ENCODE measurements around the gene TFF3. TPM values are rescaled to one million over a fixed set of nuclear protein-coding genes. Genes with fewer than 3 reads are reported as not detected.
A peak's percentile ranks its signal among the peaks of the same experiment; 100 is the strongest.

Gene TFF3
- total and polyA plus RNA-seq, 2 experiments from 2014 or later = 1.2 to 3.3 TPM

- Mint-ChIP-seq H3K9me3 (peaks cover 9% of the 10 kb centered on the region; the same call in 2 of the 3 replicates), H3K27ac (0 out of 2 replicates have a peak overlapping the region, but pooled peaks have one; percentile 36), H3K36me3 (ENCODE audit: low read depth) (peaks cover 28% of the 10 kb centered on the region), H3K4me1 (peaks cover 2% of the 10 kb centered on the region; the same call in 2 of the 3 replicates), H3K4me3 (no peak overlapping the region; the same call in 2 of the 3 replicates), H3K27me3 (ENCODE audit: insufficient read depth, low read depth, poor library complexity) (peaks cover 10% of the 10 kb centered on the region)
- Histone ChIP-seq H3K36me3 (ENCODE audit: insufficient read depth) (no peaks in the 10 kb centered on the region), H3K4me1 (ENCODE audit: insufficient read depth) (no peaks in the 10 kb centered on the region), H3K79me2 (replicated peaks; ENCODE audit: insufficient read depth) (no peaks in the 10 kb centered on the region), H3K9me2 (ENCODE audit: insufficient read depth) (no peaks in the 10 kb centered on the region), H3F3A (replicated peaks; ENCODE audit: low read depth) (no peaks in the 10 kb centered on the region), H3K4me2 (no peak overlapping the region), H2AFZ (no peak overlapping the region), H3K27ac (ENCODE audit: low read depth) (no peak overlapping the region), H4K20me1 (replicated peaks; ENCODE audit: insufficient read depth) (no peaks in the 10 kb centered on the region), H3K4me3 (no peak overlapping the region), H3K27me3 (ENCODE audit: insufficient read depth) (no peaks in the 10 kb centered on the region)
- DNase-seq (ENCODE audit: low spot score) (no peak), ATAC-seq (no peak)
- TF ChIP-seq ETS1 (IDR thresholded peaks at IDR 0.05) (no peak), POLR2AphosphoS5 (IDR thresholded peaks at IDR 0.05; ENCODE audit: low read depth) (no peak), NANOG (IDR thresholded peaks at IDR 0.05; ENCODE audit: borderline replicate concordance) (no peak), ZNF114 (CRISPR knock-in tag; IDR thresholded peaks at IDR 0.05) (no peak), EZH2phosphoT487 (IDR thresholded peaks at IDR 0.05; ENCODE audit: unreplicated experiment) (no peak), EZH2 (IDR thresholded peaks at IDR 0.05; ENCODE audit: low read depth, unreplicated experiment) (no peak), CREB1 (CRISPR knock-in tag; IDR thresholded peaks at IDR 0.05; ENCODE audit: low read depth) (no peak), ZNF331 (CRISPR knock-in tag; IDR thresholded peaks at IDR 0.05; ENCODE audit: low read depth) (no peak), ZNF462 (CRISPR knock-in tag; IDR thresholded peaks at IDR 0.05) (no peak), JUNB (IDR thresholded peaks at IDR 0.05; ENCODE audit: unreplicated experiment) (no peak), STAT1 (IDR thresholded peaks at IDR 0.05; ENCODE audit: unreplicated experiment) (no peak)
- TF ChIP-seq, protein P1, sequence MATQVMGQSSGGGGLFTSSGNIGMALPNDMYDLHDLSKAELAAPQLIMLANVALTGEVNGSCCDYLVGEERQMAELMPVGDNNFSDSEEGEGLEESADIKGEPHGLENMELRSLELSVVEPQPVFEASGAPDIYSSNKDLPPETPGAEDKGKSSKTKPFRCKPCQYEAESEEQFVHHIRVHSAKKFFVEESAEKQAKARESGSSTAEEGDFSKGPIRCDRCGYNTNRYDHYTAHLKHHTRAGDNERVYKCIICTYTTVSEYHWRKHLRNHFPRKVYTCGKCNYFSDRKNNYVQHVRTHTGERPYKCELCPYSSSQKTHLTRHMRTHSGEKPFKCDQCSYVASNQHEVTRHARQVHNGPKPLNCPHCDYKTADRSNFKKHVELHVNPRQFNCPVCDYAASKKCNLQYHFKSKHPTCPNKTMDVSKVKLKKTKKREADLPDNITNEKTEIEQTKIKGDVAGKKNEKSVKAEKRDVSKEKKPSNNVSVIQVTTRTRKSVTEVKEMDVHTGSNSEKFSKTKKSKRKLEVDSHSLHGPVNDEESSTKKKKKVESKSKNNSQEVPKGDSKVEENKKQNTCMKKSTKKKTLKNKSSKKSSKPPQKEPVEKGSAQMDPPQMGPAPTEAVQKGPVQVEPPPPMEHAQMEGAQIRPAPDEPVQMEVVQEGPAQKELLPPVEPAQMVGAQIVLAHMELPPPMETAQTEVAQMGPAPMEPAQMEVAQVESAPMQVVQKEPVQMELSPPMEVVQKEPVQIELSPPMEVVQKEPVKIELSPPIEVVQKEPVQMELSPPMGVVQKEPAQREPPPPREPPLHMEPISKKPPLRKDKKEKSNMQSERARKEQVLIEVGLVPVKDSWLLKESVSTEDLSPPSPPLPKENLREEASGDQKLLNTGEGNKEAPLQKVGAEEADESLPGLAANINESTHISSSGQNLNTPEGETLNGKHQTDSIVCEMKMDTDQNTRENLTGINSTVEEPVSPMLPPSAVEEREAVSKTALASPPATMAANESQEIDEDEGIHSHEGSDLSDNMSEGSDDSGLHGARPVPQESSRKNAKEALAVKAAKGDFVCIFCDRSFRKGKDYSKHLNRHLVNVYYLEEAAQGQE (IDR thresholded peaks at IDR 0.05; ENCODE audit: unreplicated experiment) = no peak
- TF ChIP-seq, protein P2, sequence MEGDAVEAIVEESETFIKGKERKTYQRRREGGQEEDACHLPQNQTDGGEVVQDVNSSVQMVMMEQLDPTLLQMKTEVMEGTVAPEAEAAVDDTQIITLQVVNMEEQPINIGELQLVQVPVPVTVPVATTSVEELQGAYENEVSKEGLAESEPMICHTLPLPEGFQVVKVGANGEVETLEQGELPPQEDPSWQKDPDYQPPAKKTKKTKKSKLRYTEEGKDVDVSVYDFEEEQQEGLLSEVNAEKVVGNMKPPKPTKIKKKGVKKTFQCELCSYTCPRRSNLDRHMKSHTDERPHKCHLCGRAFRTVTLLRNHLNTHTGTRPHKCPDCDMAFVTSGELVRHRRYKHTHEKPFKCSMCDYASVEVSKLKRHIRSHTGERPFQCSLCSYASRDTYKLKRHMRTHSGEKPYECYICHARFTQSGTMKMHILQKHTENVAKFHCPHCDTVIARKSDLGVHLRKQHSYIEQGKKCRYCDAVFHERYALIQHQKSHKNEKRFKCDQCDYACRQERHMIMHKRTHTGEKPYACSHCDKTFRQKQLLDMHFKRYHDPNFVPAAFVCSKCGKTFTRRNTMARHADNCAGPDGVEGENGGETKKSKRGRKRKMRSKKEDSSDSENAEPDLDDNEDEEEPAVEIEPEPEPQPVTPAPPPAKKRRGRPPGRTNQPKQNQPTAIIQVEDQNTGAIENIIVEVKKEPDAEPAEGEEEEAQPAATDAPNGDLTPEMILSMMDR (conservative IDR thresholded peaks at IDR 0.05; ENCODE audit: low read depth in 2 of 2) = no peak
Measured at GRCh38 chr21:42286416-42286815, 28.8 kb downstream of the TFF3 start.

All from GM23338 (cell line).